Adrenal gland (tissue), 5 donors: ENCODE measurements around the gene AMIGO2.

Experiments
- POLR2A ChIP-seq, 2 donors: fragments of 450-650 bp; IDR thresholded peaks; one replicate each; pipeline ENCODE4 v1.6.1; 2017; ENCODE audit warnings: antibody characterized with exemption in 2 of 2, mild to moderate bottlenecking in 2 of 2, moderate library complexity in 1 of 2
- TF ChIP-seq, protein P1 (sequence below), 6 experiments: fragments of 450-650 bp in 4 of 6; fragments of 200-600 bp in 2 of 6; sonication (generic) in 1 of 6; IDR thresholded peaks; 1 replicate in 5 of 6; 2 replicates in 1 of 6; pipeline versions ENCODE4 v1.5.1 to v1.8.0; 2016 to 2021; ENCODE audit warnings: antibody characterized with exemption in 6 of 6, mild to moderate bottlenecking in 2 of 6, moderate library complexity in 1 of 6
- donor health status: DM: no; HTN: no; CAD: no.

DNA sequence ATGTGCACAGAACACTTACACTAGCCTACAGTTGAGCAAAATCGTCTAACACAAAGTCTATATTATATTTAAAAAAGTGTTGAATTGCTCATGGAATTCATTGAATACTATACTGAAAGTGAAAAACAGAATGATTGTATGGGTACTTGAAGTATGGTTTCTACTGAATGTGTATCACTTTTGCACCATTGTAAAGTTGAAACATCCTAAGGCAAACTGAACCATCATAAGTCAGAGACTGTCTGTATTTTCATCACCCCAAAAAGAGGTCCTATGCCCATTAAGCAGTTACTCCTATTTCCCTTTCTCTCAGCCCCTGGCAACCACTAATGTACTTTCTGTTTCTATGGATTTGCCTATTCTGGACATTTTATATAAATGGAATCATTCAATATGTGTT lies 4.4 kb upstream of the AMIGO2 start:
- TF ChIP-seq, protein P1, sequence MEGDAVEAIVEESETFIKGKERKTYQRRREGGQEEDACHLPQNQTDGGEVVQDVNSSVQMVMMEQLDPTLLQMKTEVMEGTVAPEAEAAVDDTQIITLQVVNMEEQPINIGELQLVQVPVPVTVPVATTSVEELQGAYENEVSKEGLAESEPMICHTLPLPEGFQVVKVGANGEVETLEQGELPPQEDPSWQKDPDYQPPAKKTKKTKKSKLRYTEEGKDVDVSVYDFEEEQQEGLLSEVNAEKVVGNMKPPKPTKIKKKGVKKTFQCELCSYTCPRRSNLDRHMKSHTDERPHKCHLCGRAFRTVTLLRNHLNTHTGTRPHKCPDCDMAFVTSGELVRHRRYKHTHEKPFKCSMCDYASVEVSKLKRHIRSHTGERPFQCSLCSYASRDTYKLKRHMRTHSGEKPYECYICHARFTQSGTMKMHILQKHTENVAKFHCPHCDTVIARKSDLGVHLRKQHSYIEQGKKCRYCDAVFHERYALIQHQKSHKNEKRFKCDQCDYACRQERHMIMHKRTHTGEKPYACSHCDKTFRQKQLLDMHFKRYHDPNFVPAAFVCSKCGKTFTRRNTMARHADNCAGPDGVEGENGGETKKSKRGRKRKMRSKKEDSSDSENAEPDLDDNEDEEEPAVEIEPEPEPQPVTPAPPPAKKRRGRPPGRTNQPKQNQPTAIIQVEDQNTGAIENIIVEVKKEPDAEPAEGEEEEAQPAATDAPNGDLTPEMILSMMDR (IDR thresholded peaks at IDR 0.05), result no peak
- no peak for TF ChIP-seq POLR2A (IDR thresholded peaks at IDR 0.05)
